ENCODE measurements around the gene TMEM44. TPM values are rescaled to one million over a fixed set of nuclear protein-coding genes. Genes with fewer than 3 reads are reported as not detected.
A peak's percentile ranks its signal among the peaks of the same experiment; 100 is the strongest.

The TMEM44 gene
- total RNA-seq, 4 donors from 2014 or later, result 6.5 to 24.5 (median 19.5) TPM

DNA sequence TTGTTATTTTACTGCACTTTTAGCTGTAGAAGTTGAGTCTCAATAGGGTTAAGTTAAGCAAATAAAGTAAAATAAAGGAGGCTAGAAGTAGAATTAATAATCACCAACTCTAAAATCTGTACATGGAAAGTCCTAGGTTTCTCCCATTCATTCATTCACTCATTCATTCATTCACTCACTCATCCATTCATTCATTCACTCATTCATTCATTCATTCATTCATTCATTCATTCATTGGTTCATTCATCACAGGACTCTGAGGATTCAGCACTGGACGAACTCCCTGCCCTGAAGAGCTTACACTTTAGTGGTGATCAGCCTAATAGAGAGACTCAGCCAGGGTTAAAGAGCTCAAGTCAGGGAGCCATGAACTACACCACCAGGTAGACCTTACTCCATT lies 43.3 kb upstream of the TMEM44 start:
- Histone ChIP-seq H3K9me3 (no peaks in the 10 kb centered on the region), H3K4me3 (no peak overlapping the region), H3K36me3 (no peaks in the 10 kb centered on the region), H3K4me1 (no peaks in the 10 kb centered on the region), H3K27me3 (no peaks in the 10 kb centered on the region), H3K27ac (no peak overlapping the region)
- intact Hi-C loops (cut with DNase I; ENCODE audit: low total_unique reads), result no loop called here
- DNase-seq, result no peak
- TF ChIP-seq POLR2A (IDR thresholded peaks at IDR 0.05) (no peak), CTCF (IDR thresholded peaks at IDR 0.05) (no peak)

DNA sequence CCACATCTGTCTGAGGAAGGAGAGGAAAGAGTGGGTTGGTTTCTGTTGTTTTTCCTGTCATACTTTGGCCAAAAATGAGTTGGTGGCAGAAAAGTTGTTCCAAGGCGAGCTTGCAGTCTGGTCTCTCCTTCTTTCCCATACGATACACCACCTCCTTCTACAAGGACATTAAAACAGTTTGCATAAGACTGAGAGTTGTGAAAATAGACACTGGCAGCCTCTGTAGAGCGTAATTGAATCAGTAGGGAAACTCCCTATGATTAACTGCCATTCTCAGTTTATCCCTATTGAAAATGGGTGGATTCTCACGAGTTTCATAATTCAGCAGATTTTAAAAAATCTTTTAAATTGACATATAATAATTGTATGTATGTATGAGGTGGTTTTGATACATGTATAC lies 42.5 kb upstream of the TMEM44 start:
- H3K27ac ChIP-seq, result no peak overlapping the region
- no peak for DNase-seq
- H3K4me1 ChIP-seq, result peaks cover 6 to 7% of the 10 kb centered on the region in 2 donors
- H3K9me3 ChIP-seq, result no peaks in the 10 kb centered on the region
- no peak overlapping the region for H3K4me3 ChIP-seq
- H3K36me3 ChIP-seq, result no peaks in the 10 kb centered on the region
- no peak for TF ChIP-seq CTCF (IDR thresholded peaks at IDR 0.05)
- no peak for TF ChIP-seq POLR2A (IDR thresholded peaks at IDR 0.05)
- intact Hi-C loops (cut with DNase I; ENCODE audit: low total_unique reads), result no loop called here
- H3K27me3 ChIP-seq, result no peaks in the 10 kb centered on the region

- H3K36me3 ChIP-seq, result no peaks in the 10 kb centered on the region
- no peak overlapping the region for H3K4me3 ChIP-seq
- no peak for DNase-seq
- no peaks in the 10 kb centered on the region for H3K27me3 ChIP-seq
- no peaks in the 10 kb centered on the region for H3K9me3 ChIP-seq
- intact Hi-C loops (cut with DNase I; ENCODE audit: low total_unique reads), result no loop called here
- no peak overlapping the region for H3K27ac ChIP-seq
- TF ChIP-seq POLR2A (IDR thresholded peaks at IDR 0.05), result no peak
- H3K4me1 ChIP-seq, result peaks cover 6 to 7% of the 10 kb centered on the region in 2 donors
Observed at GRCh38 chr3:194675081-194675640, 41.9 kb upstream of the TMEM44 start.

GRCh38 chr3:194673761-194674160 lies 40.5 kb upstream of the TMEM44 start:
- H3K4me1 ChIP-seq, result peaks cover 6 to 7% of the 10 kb centered on the region in 2 donors
- no peaks in the 10 kb centered on the region for H3K36me3 ChIP-seq
- H3K9me3 ChIP-seq, result no peaks in the 10 kb centered on the region
- TF ChIP-seq POLR2A (IDR thresholded peaks at IDR 0.05) (no peak), CTCF (IDR thresholded peaks at IDR 0.05) (no peak)
- H3K27me3 ChIP-seq, result no peaks in the 10 kb centered on the region
- no peak for DNase-seq
- H3K4me3 ChIP-seq, result no peak overlapping the region
- no peak overlapping the region for H3K27ac ChIP-seq
- intact Hi-C loops (cut with DNase I; ENCODE audit: low total_unique reads), result no loop called here

GRCh38 chr3:194672876-194673275 lies 39.7 kb upstream of the TMEM44 start:
- no peaks in the 10 kb centered on the region for H3K27me3 ChIP-seq
- peak overlapping the region; percentile 68 to 82 for H3K4me3 ChIP-seq
- no peaks in the 10 kb centered on the region for H3K9me3 ChIP-seq
- TF ChIP-seq CTCF (IDR thresholded peaks at IDR 0.05) (no peak), POLR2A (IDR thresholded peaks at IDR 0.05) (no peak)
- intact Hi-C loops (cut with DNase I; ENCODE audit: low total_unique reads), result no loop called here
- DNase-seq, result no peak
- H3K4me1 ChIP-seq, result peaks cover 6 to 7% of the 10 kb centered on the region in 2 donors
- no peaks in the 10 kb centered on the region for H3K36me3 ChIP-seq
- peak overlapping the region; percentile 86 to 93 for H3K27ac ChIP-seq
